DMS153 treated with DMSO at 0.1 percent for 48 hours (cell line): Measurements from ENCODE around the gene MSH3.

Source experiments
- DNase-seq: peaks from one replicate; lab custom pipeline; 2025; ENCODE audit not compliant: unreplicated experiment; lab: John Stamatoyannopoulos, UW

Gene MSH3

GRCh38 chr5:80654391-80655230, at the start of gene MSH3, which contains the start of gene DHFR:
TSS of gene MSH3 (plus strand) at chr5:80654652. CDS start at chr5:80654728, 76 bp downstream.
TSS of gene DHFR (minus strand) at chr5:80654983. CDS start at chr5:80654489, 494 bp downstream.
- DNase-seq, result peak; percentile 20

DNA sequence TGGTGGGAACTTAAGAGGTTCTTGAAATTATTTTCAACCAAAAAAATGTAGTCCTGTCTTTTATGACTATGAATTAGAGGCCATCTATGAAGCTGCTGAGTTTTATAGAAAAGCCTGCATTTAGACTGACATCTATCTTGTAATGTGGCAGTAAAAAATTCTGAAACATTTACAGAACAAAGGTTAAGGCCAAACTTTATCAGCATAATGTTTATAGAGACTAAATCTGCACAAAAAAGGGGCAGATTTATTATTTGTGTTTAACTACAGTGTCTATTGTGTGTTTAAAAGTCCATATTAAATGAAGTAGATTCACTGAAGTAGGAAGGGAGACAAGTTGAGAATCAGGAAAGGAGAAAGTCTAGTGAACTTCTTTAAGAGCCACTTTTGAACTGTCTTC, 47.1 kb upstream of the MSH3 start:
- DNase-seq, result no peak

DNA sequence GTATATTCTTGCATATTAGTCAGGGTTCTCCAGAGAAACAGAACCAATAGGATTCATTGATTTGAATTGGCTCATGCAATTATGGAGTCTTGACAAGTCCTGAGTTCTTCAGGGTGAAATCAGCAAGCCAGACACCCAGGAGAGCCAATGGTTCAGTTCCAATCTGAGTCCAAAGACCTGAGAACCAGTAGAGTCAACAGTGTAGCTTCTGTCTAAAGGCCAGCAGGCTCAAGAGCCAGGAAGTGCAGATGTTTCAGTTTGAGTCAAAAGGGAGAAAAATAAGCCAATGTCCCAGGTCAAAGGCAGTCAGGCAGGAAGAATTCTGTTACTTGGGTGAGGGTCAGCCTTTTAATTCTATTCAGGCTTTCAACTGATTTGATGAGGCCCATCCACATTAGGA, 46.6 kb upstream of the MSH3 start:
- no peak for DNase-seq

- DNase-seq, result no peak
Observed at GRCh38 chr5:80608731-80609130, 45.7 kb upstream of the MSH3 start.

DNA sequence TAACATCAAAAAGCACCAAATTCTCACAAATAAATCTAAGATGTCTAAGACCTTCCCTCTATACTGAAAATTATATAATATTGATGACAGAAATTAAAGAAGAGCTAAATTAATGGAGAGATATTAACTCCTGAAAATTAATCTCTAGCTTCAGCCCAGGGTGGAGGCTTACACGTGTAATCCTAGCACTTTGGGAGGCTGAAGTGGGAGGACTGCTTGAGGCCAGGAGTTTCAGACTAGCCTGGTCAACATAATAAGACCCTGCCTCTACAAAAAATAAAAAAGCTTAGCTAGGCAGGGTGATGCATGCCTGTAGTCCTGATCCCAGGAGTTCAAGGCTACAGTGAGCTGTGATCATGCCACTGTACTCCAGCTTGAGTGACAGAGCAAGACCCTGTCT, 44.8 kb upstream of the MSH3 start:
- no peak for DNase-seq

DNA sequence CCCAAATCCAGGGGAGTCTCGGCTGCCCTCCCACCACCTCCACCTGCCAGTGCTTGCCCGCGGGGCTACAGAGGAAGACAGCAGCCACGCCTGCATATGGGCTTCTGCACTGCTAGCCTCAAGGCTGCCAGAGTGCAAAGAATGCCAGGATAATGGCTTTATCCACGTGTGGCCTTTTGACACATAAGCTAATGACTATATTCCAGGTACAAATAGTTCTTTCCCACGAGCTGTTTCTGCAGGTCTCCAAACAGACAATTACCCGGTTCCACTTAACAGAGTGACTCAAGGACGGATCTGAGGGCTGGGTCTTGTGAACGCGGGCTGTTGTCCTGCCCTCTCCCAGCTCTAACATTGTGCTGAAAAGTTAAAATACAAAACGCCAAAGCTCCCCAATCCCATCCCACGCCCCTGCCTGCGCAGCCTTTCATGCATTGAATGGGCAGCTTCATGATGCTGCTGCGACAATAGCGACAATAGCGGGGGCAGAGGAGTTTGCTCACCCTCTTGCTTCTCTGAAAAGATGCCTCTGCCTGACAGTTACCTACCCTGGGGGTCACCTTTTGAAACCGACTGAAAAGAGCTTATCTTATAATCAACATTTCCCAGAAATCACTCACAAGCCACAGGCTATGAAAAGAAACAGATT, 39.1 kb upstream of the MSH3 start:
- DNase-seq, result no peak

GRCh38 chr5:80618438-80618837, 36.0 kb upstream of the MSH3 start:
- no peak for DNase-seq

GRCh38 chr5:80619086-80619485, 35.4 kb upstream of the MSH3 start:
- DNase-seq, result no peak

GRCh38 chr5:80620211-80620610, 34.2 kb upstream of the MSH3 start:
- no peak for DNase-seq

DNA sequence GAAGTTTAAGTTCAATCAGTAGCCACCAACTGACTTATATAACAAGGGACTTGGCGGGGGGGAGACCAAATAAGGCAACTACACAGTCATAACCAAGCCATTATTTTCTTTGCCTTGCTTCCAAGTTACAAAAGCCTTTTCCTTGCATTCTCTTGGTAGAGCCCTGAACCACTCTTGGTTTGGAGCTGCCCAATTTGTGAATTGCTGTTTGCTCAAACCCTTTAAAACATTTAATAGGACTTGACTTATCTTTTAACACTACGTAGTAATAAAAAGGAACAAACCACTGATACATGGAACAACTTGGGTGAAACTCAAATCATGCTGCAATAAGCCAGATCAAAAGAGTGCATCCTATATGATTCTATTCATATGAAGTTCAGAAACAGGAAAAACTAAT, 31.7 kb upstream of the MSH3 start:
- DNase-seq, result no peak

GRCh38 chr5:80623999-80624398, 30.5 kb upstream of the MSH3 start:
- DNase-seq, result peak; percentile 2

DNA sequence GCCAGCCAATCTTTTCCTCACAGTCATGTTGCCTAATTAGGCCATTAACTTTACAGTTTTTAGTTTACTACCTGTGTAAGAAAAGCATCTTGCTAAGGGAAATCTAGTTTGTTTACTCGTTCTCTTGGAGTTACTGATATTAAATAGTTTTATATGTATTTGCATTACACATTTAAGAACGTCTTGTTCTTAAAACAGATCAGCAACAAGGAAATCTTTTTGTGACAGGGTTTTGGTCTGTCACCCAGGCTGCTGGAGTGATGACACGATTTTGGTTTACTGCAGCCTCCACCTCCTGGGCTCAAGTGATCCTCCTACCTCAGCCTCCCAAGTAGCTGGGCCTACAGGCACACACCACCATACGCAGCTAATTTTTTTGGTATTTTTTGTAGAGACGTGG, 29.2 kb upstream of the MSH3 start:
- DNase-seq, result no peak

DNA sequence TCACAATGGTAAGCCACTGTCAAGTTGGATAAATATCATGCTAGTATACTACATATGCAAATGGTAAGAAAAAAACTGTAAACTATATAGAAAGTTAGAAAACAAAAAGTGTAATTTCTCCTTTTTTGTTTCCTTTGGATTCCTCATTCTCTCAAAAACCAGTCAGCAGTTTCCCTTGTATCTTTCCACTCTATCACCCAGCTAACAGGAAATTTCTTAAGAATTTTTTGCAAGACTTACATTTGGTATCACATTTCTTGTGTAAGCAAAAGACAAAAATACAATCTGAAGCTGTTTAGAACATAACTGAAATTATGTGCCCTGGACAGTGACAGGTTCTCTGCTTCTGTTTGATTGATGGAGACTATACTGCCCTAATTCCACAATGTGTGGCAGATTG, 25.2 kb upstream of the MSH3 start:
- no peak for DNase-seq

DNA sequence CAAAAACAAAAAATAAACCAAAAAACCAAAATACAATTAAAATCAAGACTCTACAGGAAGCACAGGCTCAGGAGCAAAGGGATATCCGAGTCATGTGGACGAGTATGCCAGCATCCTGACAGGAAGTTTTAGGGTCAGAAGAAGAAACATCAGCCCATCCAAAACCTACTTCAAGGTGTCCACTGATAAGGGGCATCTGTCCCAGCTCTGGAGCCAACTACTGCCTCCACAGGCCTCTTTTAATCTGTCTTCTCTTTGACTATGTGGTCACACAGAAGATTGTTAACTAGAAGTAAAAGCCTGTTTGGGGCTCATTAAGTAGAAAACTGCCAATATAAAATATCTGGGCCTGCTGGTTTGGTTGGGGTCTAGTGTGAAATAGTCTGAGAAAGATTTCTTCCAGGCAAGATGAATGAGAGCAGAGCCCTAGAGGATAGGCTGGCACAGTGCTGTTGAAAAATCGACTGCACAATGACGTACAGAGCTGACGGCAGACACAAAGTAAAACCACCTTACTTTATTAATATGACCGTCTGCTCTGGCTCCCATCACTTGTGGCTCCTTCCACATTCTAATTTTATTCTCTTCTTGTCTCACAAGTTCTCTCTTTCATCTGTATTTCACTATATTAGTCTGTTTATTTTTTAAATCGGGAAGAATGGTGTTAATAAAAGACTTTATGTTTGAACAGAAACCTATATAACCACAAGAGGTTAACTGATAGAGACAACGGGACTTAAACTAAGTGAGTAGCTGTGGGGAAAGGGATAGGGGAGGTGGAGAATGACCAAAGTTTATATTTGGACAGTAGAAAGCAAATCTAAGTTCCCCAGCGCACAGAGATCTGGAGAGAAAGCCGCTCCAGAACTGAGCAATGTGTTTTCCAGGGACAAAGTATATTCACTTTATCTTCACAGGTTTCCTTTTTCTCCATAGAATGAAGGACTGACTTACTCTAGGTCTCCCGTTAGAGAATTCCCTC, 22.9 kb upstream of the MSH3 start:
- DNase-seq, result no peak

DNA sequence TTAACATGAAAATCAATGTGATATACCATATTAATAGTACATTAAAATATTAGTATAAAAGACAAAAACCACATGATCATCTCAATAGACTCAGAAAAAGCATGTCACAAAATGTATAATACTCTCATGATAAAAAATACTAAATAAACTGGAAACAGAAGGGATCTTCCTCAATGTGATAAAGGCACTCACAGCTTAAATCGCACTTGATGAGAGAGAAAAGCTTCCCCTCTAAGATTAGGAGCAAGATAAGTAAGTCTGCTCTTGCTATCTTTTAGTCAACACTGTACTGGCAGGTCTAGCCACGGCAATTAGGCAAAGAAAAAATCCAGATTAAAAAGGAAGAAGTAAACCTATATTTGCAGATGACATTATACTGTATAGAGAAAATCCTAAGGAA, 21.8 kb upstream of the MSH3 start:
- no peak for DNase-seq

DNA sequence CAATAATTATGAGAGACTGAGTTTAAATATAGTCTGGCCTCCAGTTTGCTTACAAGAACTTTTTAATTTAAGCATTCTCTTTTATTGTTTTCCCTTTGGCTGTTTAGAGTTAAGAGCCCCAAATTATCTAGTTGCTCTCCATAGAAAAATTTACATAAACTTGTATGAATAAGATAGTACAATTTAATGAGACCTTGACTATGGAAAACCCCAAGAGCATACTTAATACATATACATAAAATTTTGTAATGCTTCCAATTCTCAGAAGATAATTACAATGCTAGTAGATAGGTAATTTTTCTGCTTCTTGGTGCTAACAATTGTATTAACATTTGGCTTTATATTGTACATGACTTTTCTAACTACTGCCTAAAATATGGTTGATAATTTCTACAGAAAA, 20.3 kb upstream of the MSH3 start:
- DNase-seq, result no peak

- no peak for DNase-seq
Observed at GRCh38 chr5:80641353-80641752, 13.1 kb upstream of the MSH3 start.

- DNase-seq, result no peak
Observed at GRCh38 chr5:80644900-80645299, 9.6 kb upstream of the MSH3 start.

- DNase-seq, result no peak
Observed at GRCh38 chr5:80646926-80647325, 7.5 kb upstream of the MSH3 start.

DNA sequence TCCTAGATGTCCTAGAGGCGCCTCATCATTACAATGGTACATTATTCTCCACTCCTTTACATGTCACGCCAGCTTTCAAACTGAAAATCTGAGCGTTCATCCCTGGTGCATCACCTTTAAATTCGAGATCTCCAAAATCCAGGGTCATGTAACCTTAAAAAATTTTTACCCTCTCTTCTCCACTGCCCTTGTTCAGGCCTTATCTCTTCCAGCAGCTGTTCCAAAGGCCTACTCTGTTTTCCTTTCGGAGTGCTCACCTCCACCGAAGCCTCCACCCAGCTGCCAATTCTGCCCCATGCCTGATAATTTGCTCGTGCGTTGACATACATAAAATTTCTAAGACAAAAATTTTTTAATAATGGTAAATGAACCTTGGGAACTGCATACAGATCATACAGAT, 950 bp upstream of the MSH3 start:
- DNase-seq, result no peak

DNA sequence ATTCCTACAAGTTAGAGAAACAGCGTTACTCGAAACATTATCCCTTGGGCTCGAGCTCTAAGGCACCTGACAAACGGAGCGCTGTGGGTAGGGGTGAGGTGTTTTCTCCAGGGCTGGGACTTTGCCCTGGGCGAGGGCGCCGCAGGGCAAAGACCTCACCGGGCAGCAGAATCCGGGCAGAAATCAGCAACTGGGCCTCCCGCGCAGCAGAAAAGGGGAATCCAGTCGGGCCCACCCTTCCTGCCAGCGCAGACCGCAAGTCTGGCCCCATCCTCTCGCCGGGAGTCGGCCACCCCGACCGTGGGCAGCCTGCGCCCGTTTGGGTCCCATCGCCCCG, 430 bp upstream of the MSH3 start:
- no peak for DNase-seq
